HG02852 (cell line): ENCODE measurements around the gene ULK1.
"Not testable (repeated sequence)": the region's sequence is repeated elsewhere in the genome, so short reads cannot be mapped to it uniquely, and the experiment has no call there.

Experiments used
- ATAC-seq: cut with Tn5 transposase; IDR thresholded peaks from one replicate; pipeline ENCODE4 v1.9.1; 2021; ENCODE audit warnings: mild to moderate bottlenecking, moderate library complexity; ENCODE audit not compliant: unreplicated experiment

The ULK1 gene

DNA sequence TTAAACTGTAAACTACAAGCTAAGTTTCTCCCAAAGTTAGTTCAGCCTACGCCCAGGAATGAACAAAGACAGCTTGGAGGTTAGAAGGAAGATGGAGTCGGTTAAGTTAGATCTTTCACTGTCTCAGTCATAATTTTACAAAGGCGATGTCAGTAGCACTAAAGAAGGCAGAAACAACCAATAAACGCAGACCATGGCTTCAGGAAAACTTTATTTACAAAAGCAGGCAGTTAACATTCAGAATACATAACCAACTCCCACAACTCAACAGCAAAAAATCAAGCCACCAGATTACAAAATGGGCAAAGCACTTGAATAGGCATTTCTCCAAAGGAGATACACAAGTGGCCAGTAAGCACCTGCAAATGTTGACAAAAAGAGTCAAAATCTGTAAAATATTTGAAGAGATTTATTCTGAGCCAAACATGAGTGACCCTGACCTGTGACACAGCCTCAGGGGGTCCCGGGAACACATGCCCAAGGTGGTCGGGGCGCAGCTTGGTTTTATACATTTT is 8.8 kb upstream of the ULK1 start:
- ATAC-seq, result no peak

DNA sequence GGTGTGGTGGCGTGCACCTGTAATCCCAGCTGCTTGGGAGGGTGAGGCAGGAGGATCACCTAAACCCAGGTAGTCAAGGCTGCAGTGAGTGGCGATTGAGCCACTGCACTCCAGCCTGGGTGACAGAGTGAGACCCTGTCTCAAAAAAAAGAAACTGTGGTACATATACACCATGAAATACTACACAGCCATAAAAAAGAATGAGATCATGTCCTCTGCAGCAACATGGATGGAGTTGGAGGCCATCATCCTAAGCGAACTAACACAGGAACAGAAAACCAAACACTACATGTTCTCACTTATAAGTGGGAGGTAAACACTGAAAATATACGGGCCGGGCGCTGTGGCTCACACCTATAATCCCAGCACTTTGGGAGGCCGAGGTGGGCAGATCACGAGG is 2.7 kb upstream of the ULK1 start:
- not testable (repeated sequence) for ATAC-seq

- no peak for ATAC-seq
These were observed 1.5 kb upstream of the ULK1 start for GRCh38 chr12:131892711-131893604.

- ATAC-seq, result no peak
These were observed 663 bp upstream of the ULK1 start for GRCh38 chr12:131893605-131894312.

DNA sequence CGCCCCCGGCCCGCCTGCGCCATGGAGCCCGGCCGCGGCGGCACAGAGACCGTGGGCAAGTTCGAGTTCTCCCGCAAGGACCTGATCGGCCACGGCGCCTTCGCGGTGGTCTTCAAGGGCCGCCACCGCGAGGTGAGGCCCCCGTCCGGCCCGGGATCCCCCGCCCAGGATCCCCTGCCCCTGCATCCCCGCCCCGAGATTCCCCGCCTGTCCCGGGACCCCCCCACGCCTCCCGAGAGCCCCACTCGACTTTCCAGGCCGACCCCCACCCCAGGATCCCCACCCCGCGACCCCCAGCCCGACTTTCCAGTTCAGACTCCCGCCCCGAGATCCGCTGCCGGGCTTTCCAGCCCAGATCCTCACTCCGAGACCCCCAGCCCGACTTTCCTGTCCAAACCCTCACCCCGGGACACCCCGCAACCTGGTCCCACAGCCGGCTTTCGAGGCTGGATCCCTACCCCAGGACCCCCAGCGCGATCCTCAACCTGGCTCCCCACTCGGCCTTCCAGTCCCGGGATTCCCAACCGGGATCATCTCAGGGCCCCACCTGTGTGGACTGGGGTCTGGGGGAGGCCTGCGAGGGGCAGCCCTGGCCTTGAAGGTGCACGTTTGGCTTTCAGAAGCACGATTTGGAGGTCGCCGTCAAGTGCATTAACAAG is 688 bp downstream of the ULK1 start:
- no peak for ATAC-seq

- peak; percentile 9 for ATAC-seq
These were observed 1.2 kb downstream of the ULK1 start for GRCh38 chr12:131895640-131896079.

DNA sequence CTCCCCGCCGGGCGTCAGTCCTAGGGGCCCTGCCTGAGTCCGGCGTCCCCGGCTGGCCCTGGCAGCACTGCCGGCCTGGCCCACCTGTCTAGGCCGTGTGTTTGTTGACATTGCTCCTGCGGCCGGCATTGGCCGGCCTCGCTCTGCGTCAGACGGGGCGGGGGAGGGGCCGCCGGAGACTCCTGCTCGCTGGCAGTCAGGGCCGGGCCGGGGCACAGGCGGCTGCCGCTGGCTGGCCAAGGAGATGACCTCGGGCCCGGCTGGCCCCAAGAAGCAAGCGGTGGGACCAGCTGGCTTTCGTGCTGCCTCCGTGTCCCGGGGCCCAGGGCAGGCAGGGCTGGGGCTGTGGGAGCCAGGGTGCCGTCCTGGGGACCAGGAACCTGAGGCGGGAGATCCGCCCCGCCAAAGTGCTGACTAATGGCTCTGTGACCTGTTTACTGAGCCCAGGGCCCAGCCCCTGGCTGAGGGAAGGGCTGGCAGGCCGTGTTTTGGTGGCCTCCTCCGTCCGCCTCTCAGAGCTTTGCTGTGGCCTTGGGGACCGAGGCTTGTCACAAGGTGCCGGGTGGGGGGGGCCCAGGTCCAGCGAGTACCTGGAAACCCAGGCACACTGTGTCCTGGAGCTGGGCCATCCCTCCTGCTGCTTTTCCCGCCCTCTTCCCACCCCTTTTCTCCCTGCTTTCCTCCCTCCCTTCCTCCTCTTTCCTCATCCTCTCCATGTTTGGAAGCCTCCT is 1.8 kb downstream of the ULK1 start:
- ATAC-seq, result peak; percentile 54

GRCh38 chr12:131896811-131897270 is 2.4 kb downstream of the ULK1 start:
- no peak for ATAC-seq

DNA sequence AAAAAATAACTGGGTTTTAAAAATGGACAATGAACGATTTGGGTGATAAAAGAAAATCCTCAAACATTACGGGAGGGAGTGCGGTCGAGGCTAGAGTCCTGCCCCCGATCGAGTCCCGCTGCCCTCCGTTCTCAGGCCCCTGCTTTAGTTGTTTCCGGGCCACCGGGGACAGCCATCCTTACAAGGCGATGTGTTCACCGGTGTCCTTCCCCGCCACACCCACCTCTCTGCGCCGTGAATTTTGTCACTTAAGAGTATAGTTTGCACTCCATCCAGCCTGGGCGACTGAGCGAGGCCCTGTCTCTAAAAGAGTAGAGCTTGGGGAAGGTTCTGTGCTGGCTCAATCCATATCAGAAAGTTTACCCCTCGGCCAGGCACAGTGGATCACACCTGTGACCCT is 2.9 kb downstream of the ULK1 start:
- ATAC-seq, result no peak

GRCh38 chr12:131897875-131898274 is 3.5 kb downstream of the ULK1 start:
- no peak for ATAC-seq

GRCh38 chr12:131900397-131900796 is 6.0 kb downstream of the ULK1 start:
- no peak for ATAC-seq

DNA sequence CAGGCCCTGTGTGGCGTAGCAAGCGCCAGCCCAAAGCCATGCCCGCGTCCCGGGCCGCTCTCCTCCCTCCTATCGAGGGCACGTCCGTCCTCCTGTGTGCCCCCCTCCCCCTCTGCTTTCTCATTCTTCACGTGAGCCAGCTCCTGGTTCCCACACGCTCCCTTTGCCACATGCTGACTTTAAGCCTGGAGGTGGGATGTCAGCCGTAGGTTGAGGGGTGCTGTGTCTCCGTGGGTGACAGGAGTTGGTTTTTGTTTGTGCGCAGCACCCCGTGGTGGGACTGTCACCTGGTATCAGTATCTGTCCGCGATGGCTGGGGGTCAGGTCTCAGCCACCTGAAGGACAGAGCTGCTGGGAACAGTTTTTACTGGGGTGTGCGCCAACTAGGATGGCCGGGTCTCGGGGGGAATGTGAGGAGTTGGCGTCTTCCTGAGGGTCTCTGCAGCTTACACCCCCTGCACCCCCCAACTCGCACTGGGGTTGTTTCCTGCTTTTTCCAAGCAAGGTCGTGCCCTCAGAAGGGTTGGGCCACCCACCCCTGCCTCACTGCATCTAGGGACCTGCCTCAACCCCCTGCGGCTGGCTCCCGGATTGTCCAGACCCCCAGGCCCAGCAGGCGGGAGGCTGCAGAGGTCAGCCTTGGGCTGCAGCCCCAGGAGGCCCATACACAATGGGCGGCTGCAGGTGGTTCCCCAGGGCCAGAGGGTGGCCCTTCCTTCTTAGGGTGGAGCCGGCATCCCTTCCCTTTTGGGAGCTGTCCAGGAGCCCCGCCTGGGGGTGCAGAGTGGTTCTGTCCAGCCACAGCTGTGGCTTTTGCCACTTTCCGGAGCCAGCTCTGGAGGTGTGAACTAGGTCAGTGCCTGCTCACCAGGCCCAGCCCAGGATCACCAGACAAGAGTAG is 7.3 kb downstream of the ULK1 start:
- no peak for ATAC-seq

GRCh38 chr12:131902332-131903241 is 8.2 kb downstream of the ULK1 start:
- no peak for ATAC-seq

- no peak for ATAC-seq
These were observed 9.1 kb downstream of the ULK1 start for GRCh38 chr12:131903270-131904255.

DNA sequence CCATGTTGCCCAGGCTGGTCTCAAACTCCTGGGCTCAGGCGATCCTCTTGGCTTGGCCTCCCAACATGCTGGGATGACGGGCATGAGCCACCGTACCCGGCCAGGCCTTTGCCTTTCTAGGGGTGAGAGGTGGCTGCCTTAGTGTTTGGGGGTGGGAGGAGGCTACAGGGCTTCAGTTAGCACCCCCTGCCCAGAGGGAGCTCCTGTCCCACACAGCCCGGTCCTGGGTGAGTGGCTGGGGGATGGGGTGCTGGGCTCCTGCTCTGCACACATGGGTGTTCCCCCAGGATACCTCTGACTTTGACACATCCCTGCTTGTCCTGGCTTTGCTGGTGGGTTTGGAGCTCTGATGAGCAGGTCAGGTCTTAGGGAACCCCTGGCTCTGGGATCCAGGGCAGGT is 9.9 kb downstream of the ULK1 start:
- ATAC-seq, result no peak

DNA sequence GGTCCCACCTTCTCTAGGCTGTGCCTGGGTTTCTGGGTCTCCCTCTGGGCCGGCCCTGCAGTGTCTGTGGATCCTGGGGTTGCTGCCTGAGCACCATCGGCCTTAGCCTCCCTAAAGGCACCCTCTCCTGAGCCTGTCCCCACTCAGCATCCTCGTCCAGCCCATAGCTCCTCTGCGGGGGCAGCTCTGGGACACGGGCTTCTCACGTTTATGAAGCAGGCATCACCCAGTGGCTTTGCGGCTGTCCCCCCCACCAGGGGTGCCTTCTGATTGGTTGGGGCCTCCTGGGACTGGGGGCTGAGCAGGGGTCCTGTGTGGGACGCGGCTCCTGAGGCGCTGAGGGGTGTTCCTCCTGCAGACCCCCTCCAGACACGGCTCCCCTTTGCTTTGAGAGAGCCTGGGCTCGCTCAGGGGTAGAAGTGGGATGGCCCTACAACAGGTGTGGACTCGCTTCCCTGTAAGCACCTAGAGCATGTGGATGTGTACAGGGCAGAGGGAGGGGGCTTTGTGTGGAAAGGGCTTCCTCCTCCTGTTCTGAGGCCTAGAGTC is 10.7 kb downstream of the ULK1 start:
- no peak for ATAC-seq

DNA sequence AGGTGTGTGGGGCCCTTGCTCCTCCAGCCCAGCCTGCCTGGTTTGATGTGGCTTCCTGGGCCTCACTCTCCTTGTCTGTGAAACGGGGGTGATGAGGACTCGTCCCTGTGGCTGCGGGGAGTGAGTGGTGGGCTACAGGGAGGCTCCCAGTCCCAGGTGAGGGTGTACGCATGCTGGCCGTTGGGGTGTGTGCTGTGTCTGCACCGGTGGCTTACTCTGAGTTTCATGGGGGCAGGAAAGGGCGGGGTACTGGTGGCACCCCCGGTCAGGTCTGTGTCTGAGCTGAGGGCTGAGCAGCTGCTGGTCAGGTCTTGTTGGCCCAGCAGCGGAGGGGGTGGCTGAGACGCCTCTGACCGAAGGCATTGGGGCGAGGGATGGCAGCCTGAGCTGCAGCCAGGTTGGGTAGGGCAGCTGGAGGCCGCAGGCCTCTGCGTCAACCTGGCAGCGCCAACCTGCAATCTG is 11.2 kb downstream of the ULK1 start:
- no peak for ATAC-seq
